ENCODE results near the gene TMIE.

The TMIE gene

DNA sequence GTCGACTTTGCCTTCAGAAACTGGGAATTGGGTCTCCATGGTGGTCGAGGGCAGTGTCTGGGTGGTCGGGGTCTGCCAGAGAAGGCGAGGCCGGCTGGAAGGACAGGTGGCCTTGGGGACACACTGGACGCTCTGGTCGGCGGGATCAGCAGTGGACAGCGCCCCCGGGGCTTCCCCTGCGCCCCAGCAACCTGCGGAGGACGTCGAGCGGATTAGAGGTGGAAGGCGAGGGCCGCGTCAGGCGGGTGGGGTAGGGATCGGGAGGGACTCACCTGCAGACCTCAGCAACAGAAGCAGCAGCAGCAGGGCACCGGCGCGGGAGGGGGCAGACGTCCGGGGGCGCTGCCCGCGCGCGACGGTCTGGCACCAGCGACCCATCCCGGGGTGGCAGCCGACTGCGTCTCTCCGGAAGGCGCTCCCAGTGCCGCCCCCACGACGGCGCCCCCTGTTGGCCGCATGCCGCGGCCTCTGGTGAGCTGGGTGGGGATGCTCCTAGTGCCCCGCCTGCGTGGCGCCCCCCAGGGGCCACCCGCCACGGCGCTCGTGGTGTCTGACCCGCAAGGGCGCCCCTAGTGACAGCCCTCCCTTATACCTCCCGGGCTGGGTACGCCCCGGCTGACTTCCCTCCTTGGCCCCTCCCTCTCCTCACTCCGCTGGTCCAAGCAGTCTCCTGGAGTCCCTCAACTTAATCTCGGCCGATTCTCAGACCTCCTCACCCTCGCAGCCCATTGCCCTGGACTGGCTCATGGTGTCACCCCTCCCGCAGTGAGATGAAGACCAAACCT, 16.4 kb downstream of the TMIE start, which contains the start of gene PRSS50:
PRSS50 (minus strand) TSS at position 423 of the 785 bp plus-strand sequence; CDS start at position 378, 45 bp downstream.
- TF ChIP-seq CTCF (IDR thresholded peaks at IDR 0.05; ENCODE audit: insufficient read depth, low read depth, low read length, missing control alignments) = peak; percentile 49
- peak; percentile 23 for DNase-seq (ENCODE audit: low read depth)
- no peak within 1 kb of the TSS for H3K4me3 ChIP-seq (ENCODE audit: low read depth, low read length)

GRCh38 chr3:46719044-46719565, 17.9 kb downstream of the TMIE start:
- no peak overlapping the region for H3K4me3 ChIP-seq (ENCODE audit: low read depth, low read length)
- DNase-seq (ENCODE audit: low read depth) = no peak
- no peak for TF ChIP-seq CTCF (IDR thresholded peaks at IDR 0.05; ENCODE audit: insufficient read depth, low read depth, low read length, missing control alignments)

- TF ChIP-seq CTCF (IDR thresholded peaks at IDR 0.05; ENCODE audit: insufficient read depth, low read depth, low read length, missing control alignments) = no peak
- no peak for DNase-seq (ENCODE audit: low read depth)
- H3K4me3 ChIP-seq (ENCODE audit: low read depth, low read length) = no peak overlapping the region
Observed at GRCh38 chr3:46719735-46720271, 18.6 kb downstream of the TMIE start.

- H3K4me3 ChIP-seq (ENCODE audit: low read depth, low read length) = no peak overlapping the region
- DNase-seq (ENCODE audit: low read depth) = no peak
- no peak for TF ChIP-seq CTCF (IDR thresholded peaks at IDR 0.05; ENCODE audit: insufficient read depth, low read depth, low read length, missing control alignments)
Observed at GRCh38 chr3:46721009-46721408, 19.8 kb downstream of the TMIE start.

- DNase-seq (ENCODE audit: low read depth) = no peak
- no peak overlapping the region for H3K4me3 ChIP-seq (ENCODE audit: low read depth, low read length)
- no peak for TF ChIP-seq CTCF (IDR thresholded peaks at IDR 0.05; ENCODE audit: insufficient read depth, low read depth, low read length, missing control alignments)
Observed at GRCh38 chr3:46722443-46722842, 21.3 kb downstream of the TMIE start.

DNA sequence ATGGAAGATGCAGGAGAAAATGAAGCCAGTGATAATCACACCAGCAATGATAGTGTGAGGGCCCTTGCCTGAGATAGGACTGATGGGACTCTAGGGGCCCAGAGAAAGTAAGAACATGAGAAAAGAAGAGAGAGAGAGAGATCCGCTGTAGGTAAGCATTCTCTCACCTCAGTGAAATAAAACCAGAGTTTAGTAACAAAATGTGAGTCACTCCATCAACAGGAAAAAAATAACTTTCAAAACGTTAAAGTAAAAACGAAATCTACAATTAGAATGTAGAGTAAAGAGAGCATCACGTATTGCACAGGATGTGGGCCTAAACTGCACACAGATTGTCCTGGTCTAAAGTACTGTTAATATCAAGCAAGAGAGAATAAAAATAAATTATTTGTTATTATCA, 23.2 kb downstream of the TMIE start:
- no peak overlapping the region for H3K4me3 ChIP-seq (ENCODE audit: low read depth, low read length)
- no peak for DNase-seq (ENCODE audit: low read depth)
- no peak for TF ChIP-seq CTCF (IDR thresholded peaks at IDR 0.05; ENCODE audit: insufficient read depth, low read depth, low read length, missing control alignments)
